Middle frontal gyrus (tissue), 1 donor: ENCODE measurements around the gene DUXB.

Source experiments
- DNase-seq: peaks from one replicate; pipeline ENCODE4 v3.0.0-alpha.2; 2015; ENCODE audit warnings: low spot score; ENCODE audit errors: extremely low spot score

The DUXB gene

GRCh38 chr16:75660726-75661302 is 40.4 kb downstream of the DUXB start:
- DNase-seq = no peak

GRCh38 chr16:75660321-75660720 is 40.9 kb downstream of the DUXB start:
- no peak for DNase-seq

GRCh38 chr16:75658175-75658574 is 43.1 kb downstream of the DUXB start:
- no peak for DNase-seq

- no peak for DNase-seq
These were observed 47.3 kb downstream of the DUXB start for GRCh38 chr16:75653922-75654321.

- peak; percentile 57 for DNase-seq
These were observed 52.8 kb downstream of the DUXB start for GRCh38 chr16:75648265-75649076.

GRCh38 chr16:75647492-75648264 is 53.6 kb downstream of the DUXB start, which contains the start of the genes KARS1 and TERF2IP:
Gene KARS1 (minus strand): TSS chr16:75647665. CDS start chr16:75647639, 26 bp downstream.
Gene TERF2IP (plus strand): TSS chr16:75647773. CDS start chr16:75647883, 110 bp downstream.
- DNase-seq = peak; percentile 88

- no peak for DNase-seq
These were observed 54.2 kb downstream of the DUXB start for GRCh38 chr16:75647112-75647491.

GRCh38 chr16:75644240-75645012 is 56.8 kb downstream of the DUXB start:
- DNase-seq = no peak
